Activated naive CD8-positive, alpha-beta T cell treated with anti-CD3 and anti-CD28 coated beads, Interleukin-2, amount 10 ng/mL, durations not matched to agents 7 days and 5 days (primary cell): Measurements from ENCODE around the gene CHEK2. TPM values are rescaled to one million over a fixed set of nuclear protein-coding genes. Genes with fewer than 3 reads are reported as not detected.

Experiments used
- ATAC-seq: fragments of 150-1000 bp; cut with Tn5 transposase; one replicate; pipeline ENCODE4 v1.10.0; 2021; ENCODE audit warnings: low read depth, moderate library complexity
- POLR2A ChIA-PET: fragments of 350-600 bp; sonication (Branson Sonifier 250); formaldehyde crosslinking; loops from one replicate; lab custom pipeline; 2021; ENCODE audit warnings: antibody characterized with exemption; lab: Charles Lee
- DNase-seq: peaks from one replicate; pipeline ENCODE4 v3.0.0; 2021
- H3K27ac Mint-ChIP-seq: one replicate; pipeline ENCODE4 v1.8.0; 2022; ENCODE audit warnings: mild to moderate bottlenecking, mixed read lengths
- H3K27me3 Mint-ChIP-seq: one replicate; pipeline ENCODE4 v1.8.0; 2022; ENCODE audit warnings: mild to moderate bottlenecking, moderate library complexity, mixed read lengths
- H3K36me3 Mint-ChIP-seq: one replicate; pipeline ENCODE4 v1.8.0; 2021; ENCODE audit warnings: mild to moderate bottlenecking, mixed read lengths
- H3K4me1 Mint-ChIP-seq: one replicate; pipeline ENCODE4 v1.8.0; 2021; ENCODE audit warnings: mixed read lengths
- H3K4me3 Mint-ChIP-seq: one replicate; pipeline ENCODE4 v1.8.0; 2022; ENCODE audit warnings: mild to moderate bottlenecking, moderate library complexity, mixed read lengths
- H3K9me3 Mint-ChIP-seq: one replicate; pipeline ENCODE4 v1.8.0; 2021; ENCODE audit warnings: mixed read lengths
- total RNA-seq, 2 experiments: library from RNA; stranded (reverse); gene quantifications; one replicate each; pipeline ENCODE4 v1.2.3, GENCODE V29; 2021

CHEK2 gene
- total RNA-seq, 2 experiments from 2014 or later, result 33.6 to 36.7 TPM

DNA sequence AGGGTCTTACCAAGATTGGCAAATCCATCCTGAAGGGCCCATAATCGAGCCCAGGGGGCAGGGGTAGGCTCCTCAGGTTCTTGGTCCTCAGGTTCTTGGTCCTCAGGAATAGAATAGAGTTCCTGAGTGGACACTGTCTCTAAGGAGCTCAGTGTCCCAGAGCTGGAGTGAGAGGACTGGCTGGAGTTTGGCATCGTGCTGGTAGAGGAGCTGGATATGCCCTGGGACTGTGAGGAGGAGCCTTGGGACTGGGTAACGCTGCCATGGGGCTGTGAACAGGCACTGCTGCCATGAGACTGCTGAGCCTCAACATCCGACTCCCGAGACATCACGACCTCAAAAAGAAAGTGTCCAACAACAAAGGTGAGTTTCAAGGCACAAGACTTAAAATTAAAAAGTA is 7.2 kb downstream of the CHEK2 start:
- Mint-ChIP-seq H3K4me1 (peaks cover 6% of the 10 kb centered on the region), H3K36me3 (peaks cover 14% of the 10 kb centered on the region), H3K27me3 (no peaks in the 10 kb centered on the region), H3K4me3 (no peak overlapping the region), H3K27ac (no peak overlapping the region), H3K9me3 (no peaks in the 10 kb centered on the region)
- POLR2A ChIA-PET, result interaction anchor here (0.6 kb wide), 1 partner anchor 16 kb away, joined by 6 read pairs; no protein-coding TSS in a partner anchor
- ATAC-seq, result no peak
- DNase-seq, result no peak

DNA sequence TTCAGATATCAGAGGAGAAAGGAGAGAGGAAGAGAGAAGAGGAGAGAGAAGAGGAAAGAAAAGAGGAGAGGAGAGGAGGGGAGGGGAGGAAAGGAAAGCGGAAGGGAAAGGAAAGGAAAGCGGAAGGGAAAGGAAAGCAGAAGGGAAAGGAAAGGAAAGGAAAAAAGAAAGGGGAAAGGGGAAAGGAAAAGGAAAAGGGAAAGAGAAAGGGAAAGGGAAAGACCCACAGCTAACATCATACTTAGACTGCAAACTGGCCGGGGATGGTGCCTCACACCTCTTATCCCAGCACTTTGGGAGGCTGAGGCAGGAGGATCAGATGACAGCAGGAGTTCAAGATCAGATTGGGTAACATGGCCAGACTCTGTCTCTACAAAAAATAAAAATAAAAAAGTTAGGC is 11.4 kb downstream of the CHEK2 start:
- H3K27ac Mint-ChIP-seq, result no peak overlapping the region
- no peak overlapping the region for H3K4me3 Mint-ChIP-seq
- POLR2A ChIA-PET, result no interaction called here
- peaks cover 10% of the 10 kb centered on the region for H3K4me1 Mint-ChIP-seq
- no peaks in the 10 kb centered on the region for H3K27me3 Mint-ChIP-seq
- H3K36me3 Mint-ChIP-seq, result peaks cover 26% of the 10 kb centered on the region
- ATAC-seq, result no peak
- no peaks in the 10 kb centered on the region for H3K9me3 Mint-ChIP-seq
- DNase-seq, result no peak

DNA sequence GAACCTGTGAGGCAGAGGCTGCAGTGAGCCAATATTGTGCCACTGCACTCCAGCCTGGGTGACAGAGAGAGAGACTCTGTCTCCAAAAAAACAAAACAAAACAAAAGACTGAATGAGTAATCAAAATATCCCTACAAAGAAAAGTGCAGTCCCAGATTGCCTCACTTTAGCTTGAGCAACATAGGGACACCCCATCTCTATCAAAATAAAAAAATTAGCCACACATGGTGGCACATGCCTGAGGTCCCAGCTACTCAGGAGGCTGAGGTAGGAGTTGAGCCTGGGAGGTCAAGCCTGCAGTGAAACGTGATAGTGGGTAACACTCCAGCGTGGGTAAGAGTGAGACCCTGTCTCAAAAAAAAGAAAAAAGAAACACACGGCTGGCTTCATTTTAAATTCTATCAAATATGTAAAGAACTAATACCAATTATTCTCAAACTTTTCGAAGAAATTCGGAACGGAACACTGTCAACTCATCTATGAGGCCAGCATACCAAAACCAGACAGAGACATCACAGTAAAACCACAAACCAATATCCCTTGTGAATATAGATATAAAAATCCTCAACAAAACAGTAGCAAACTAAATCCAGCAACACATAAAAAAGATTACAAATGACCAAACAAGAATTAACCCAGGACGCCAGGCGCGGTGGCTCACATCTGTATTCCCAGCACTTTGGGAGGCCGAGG is 12.9 kb downstream of the CHEK2 start:
- no peak overlapping the region for H3K27ac Mint-ChIP-seq
- H3K9me3 Mint-ChIP-seq, result no peaks in the 10 kb centered on the region
- no peaks in the 10 kb centered on the region for H3K27me3 Mint-ChIP-seq
- ATAC-seq, result no peak
- H3K4me1 Mint-ChIP-seq, result peaks cover 10% of the 10 kb centered on the region
- POLR2A ChIA-PET, result no interaction called here
- peaks cover 38% of the 10 kb centered on the region for H3K36me3 Mint-ChIP-seq
- no peak for DNase-seq
- H3K4me3 Mint-ChIP-seq, result no peak overlapping the region

DNA sequence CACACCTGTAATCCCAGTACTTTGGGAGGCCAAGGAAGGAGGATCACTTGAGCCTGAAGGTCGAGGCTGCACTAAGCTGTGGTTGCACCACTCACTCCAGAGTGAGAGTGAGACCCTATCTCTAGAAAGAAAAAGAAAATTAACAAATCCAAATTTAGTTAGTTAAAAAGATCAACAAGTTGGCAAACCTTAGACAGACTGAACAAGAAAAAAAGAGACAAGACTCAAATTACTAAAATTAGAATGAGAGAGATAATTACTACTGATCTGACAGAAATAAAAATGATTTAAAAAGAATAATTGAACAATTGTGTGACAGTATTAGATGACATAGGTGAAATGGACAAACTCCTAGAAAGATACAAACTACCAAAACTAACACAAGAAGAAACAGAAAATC is 13.6 kb downstream of the CHEK2 start:
- Mint-ChIP-seq H3K27me3 (no peaks in the 10 kb centered on the region), H3K36me3 (peaks cover 40% of the 10 kb centered on the region), H3K9me3 (no peaks in the 10 kb centered on the region), H3K4me3 (no peak overlapping the region), H3K27ac (no peak overlapping the region), H3K4me1 (peaks cover 10% of the 10 kb centered on the region)
- DNase-seq (no peak), ATAC-seq (no peak)
- POLR2A ChIA-PET, result no interaction called here

DNA sequence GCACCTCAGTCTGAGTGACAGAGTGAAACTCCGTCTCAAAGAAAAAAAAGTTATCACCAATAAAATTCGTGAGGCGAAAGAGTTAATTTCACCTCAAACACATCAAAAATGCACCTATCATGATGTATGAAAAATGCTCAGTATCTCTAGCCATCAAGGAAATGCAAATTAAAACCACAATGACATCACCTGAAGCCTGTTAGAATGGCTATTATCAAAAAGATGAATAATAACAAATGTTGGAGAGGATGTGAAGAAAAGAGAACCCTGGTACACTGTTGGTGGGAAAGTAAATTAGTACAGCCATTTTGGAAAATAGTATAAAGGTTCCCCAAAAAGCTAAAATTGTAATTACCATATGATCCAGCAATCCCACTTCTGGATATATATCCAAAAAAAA is 23.6 kb downstream of the CHEK2 start:
- Mint-ChIP-seq H3K4me3 (no peak overlapping the region), H3K4me1 (peaks cover 18% of the 10 kb centered on the region), H3K27ac (no peak overlapping the region), H3K9me3 (no peaks in the 10 kb centered on the region), H3K27me3 (no peaks in the 10 kb centered on the region), H3K36me3 (peaks cover 35% of the 10 kb centered on the region)
- POLR2A ChIA-PET, result no interaction called here
- ATAC-seq (no peak), DNase-seq (no peak)

DNA sequence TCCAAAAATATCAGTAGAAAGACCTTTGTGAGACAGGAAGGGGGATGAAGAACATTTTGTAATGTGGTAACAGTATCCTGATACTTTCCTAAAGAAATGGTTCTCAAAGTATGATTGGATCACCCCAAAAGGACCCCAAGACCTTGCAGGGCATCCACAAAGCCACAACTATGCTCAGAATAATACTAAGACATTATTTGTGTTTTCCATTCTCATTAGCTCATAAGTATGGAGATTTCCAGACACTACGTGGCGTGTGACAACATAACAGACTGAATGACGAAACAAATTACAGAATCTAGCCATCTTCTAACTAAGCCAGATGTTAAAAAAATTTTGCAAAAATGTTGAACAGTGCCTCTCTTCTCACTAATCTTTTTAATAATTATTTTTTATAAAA is 24.9 kb downstream of the CHEK2 start:
- DNase-seq, result no peak
- Mint-ChIP-seq H3K4me3 (no peak overlapping the region), H3K4me1 (peaks cover 23% of the 10 kb centered on the region), H3K27ac (no peak overlapping the region), H3K27me3 (no peaks in the 10 kb centered on the region), H3K9me3 (no peaks in the 10 kb centered on the region), H3K36me3 (peaks cover 43% of the 10 kb centered on the region)
- ATAC-seq, result no peak
- POLR2A ChIA-PET, result no interaction called here

DNA sequence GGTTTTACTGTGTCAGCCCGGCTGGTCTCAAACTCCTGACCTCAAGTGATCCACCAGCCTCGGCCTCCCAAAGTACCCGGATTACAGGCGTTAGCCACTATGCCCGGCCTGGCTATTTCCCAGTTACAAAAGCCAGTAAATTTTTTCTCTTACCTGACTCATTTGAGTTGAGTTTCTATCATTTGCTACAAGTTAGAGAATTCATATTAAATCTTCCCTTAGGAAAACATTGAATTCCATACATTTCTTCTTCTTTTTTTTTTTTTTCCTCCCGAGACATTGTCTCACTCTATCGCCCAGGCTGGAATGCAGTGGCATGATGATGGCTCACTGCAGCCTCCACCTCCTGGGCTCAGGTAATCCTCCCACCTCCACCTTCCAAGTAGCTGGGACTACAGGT is 26.0 kb downstream of the CHEK2 start:
- ATAC-seq (no peak), DNase-seq (no peak)
- Mint-ChIP-seq H3K4me3 (no peak overlapping the region), H3K9me3 (no peaks in the 10 kb centered on the region), H3K36me3 (peaks cover 47% of the 10 kb centered on the region), H3K27ac (no peak overlapping the region), H3K27me3 (no peaks in the 10 kb centered on the region), H3K4me1 (peaks cover 25% of the 10 kb centered on the region)
- POLR2A ChIA-PET, result no interaction called here

DNA sequence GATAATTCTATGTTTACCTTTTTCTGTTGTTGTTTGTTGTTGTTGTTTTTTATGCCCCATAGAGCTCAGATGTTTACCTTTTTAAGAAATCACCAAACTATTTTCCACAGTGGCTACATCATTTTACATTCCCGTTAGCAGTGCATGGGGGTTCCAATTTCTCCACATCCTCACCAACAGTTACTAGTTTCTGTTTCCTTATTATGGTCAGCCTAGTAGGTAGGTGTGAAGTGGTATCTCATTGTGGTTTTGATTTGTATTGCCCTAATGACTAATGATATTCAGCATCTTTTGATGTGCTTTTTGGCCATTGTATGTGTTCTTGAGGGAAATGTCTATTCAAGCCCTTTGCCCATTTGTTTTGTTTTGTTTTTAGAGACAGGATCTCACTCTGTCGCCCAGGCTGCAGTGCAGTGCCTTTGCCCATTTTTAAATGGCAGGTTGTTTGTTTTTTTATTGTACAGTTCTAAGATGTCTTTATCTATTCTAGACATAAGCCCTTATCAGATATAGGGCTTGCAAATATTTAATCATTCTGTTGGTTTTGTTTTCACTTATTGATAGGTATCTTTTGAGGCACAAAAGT is 27.5 kb downstream of the CHEK2 start:
- Mint-ChIP-seq H3K9me3 (no peaks in the 10 kb centered on the region), H3K27ac (no peak overlapping the region), H3K4me3 (no peak overlapping the region), H3K36me3 (peaks cover 45% of the 10 kb centered on the region), H3K27me3 (no peaks in the 10 kb centered on the region), H3K4me1 (peaks cover 25% of the 10 kb centered on the region)
- POLR2A ChIA-PET, result no interaction called here
- ATAC-seq, result no peak
- DNase-seq, result no peak

DNA sequence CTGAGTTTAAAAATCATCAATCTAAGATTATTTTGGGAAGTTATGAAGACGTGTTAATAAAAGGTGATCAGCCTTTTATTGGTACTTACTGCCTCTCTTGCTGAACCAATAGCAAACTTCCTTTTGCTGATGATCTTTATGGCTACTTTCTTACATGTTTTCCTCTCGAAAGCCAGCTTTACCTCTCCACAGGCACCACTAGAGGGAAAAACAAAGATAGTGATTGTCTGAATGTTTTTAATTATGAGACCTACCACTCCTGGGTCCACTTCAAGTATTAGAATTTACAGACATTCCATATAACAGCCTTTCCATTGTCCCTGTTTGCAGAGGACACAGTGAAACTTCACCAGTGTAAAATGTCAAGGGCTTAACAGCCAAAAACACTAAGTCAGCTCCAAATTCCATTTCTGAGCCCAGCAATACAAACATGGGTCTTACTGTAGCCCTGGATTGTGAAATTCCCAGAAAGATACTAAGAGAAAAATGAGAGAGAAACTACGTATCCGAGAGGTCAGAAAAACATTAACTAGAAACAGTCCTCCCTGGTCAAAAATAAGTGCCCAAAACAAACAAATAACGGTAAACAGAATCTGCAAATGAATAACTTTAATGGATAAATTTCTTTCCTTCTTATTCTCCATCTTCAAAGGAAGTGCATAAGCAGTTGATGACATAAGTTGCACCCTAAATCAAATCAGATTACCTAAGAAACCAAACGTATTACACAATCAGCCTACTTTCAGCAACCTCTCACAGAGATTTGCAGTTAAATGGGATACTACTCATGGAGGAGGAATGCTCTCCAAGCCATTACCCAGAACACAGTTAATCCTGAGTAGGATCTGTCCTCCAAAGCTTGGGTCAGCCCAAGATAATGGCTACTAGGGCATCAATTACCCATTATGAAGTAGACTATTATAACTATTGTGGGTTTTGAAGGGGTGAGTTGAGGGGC is 29.5 kb downstream of the CHEK2 start:
- no peak overlapping the region for H3K4me3 Mint-ChIP-seq
- H3K4me1 Mint-ChIP-seq, result peaks cover 19% of the 10 kb centered on the region
- POLR2A ChIA-PET, result no interaction called here
- ATAC-seq (no peak), DNase-seq (no peak)
- no peaks in the 10 kb centered on the region for H3K27me3 Mint-ChIP-seq
- H3K27ac Mint-ChIP-seq, result no peak overlapping the region
- no peaks in the 10 kb centered on the region for H3K9me3 Mint-ChIP-seq
- H3K36me3 Mint-ChIP-seq, result peaks cover 46% of the 10 kb centered on the region

DNA sequence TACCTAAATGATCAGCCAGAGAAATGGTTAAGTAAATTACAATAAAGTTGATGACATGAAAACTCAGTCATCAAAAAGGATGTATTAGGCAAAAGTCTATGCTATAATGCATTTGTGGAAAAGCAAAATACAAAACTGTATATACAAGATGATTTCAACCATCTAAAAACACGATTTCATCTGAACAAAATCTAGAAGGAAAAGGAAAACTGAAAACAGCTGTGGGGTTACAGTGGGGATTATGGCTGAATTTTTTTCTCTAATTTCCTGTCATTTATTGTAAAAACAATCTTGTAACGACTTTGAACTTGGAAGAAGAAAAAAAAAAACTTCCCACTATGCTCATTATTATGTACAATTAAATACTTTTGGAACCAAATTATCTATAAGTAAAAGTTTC is 30.3 kb downstream of the CHEK2 start:
- DNase-seq (no peak), ATAC-seq (no peak)
- Mint-ChIP-seq H3K27me3 (no peaks in the 10 kb centered on the region), H3K4me3 (no peak overlapping the region), H3K4me1 (peaks cover 19% of the 10 kb centered on the region), H3K27ac (no peak overlapping the region), H3K9me3 (no peaks in the 10 kb centered on the region), H3K36me3 (peaks cover 49% of the 10 kb centered on the region)
- POLR2A ChIA-PET, result no interaction called here

DNA sequence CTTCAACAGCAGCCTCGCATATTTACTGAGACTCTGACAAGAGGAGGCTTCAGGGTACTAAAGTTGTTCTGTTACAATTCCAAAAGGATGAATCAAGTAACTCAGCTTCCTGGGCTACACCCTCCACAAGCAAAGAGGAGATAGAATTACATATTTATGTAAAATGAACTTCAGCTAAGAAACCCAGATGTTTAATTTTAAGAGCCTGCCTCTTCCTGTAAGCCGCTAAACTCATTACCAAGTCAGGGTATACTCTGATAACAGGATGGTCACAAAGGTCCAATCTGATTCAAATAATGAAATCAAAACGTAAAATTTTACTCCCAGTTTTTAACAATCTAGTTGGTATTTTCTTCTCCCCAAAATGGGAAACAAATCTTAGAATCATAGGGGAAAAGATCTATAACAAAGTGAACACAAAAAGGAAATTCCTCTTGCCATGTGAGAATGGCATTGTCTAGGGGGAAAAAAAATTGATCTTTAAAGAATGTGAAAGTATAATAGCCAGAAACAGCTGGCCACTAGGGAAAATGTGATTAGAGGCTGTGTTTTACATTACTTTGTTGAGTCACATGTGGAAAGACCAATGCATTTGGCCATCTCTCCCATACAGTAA is 30.9 kb downstream of the CHEK2 start:
- DNase-seq (no peak), ATAC-seq (no peak)
- H3K27me3 Mint-ChIP-seq, result no peaks in the 10 kb centered on the region
- H3K27ac Mint-ChIP-seq, result no peak overlapping the region
- peaks cover 19% of the 10 kb centered on the region for H3K4me1 Mint-ChIP-seq
- peaks cover 53% of the 10 kb centered on the region for H3K36me3 Mint-ChIP-seq
- H3K9me3 Mint-ChIP-seq, result no peaks in the 10 kb centered on the region
- no peak overlapping the region for H3K4me3 Mint-ChIP-seq
- POLR2A ChIA-PET, result interaction anchor here (1.2 kb wide), 1 partner anchor 9 kb away, joined by 4 read pairs; no protein-coding TSS in a partner anchor

DNA sequence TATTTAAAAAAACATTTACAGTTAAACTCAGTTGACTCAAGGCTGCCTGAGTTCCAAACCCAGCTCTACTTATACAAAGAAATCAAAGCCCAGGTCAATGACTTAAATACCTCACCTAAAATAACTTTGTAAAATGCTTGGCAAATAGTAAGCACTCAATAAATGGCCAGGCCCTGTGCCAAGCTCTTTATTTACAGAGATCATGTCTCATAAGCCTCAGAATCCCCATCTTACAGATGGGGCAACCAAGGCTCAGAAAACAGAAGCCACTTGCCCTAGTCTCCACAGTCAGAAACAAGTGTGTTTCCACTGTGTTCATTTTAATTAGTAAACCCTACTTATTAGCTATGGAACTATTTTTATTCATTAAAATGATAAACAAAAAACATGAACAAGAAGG is 31.5 kb downstream of the CHEK2 start:
- no peaks in the 10 kb centered on the region for H3K9me3 Mint-ChIP-seq
- no peak overlapping the region for H3K4me3 Mint-ChIP-seq
- no peak for ATAC-seq
- peaks cover 19% of the 10 kb centered on the region for H3K4me1 Mint-ChIP-seq
- H3K27ac Mint-ChIP-seq, result no peak overlapping the region
- no peaks in the 10 kb centered on the region for H3K27me3 Mint-ChIP-seq
- DNase-seq, result no peak
- peaks cover 52% of the 10 kb centered on the region for H3K36me3 Mint-ChIP-seq
- POLR2A ChIA-PET, result interaction anchor here (0.6 to 1.2 kb wide), 2 partner anchors 8 to 1788 kb away, joined by 4 to 8 read pairs; no protein-coding TSS in a partner anchor

DNA sequence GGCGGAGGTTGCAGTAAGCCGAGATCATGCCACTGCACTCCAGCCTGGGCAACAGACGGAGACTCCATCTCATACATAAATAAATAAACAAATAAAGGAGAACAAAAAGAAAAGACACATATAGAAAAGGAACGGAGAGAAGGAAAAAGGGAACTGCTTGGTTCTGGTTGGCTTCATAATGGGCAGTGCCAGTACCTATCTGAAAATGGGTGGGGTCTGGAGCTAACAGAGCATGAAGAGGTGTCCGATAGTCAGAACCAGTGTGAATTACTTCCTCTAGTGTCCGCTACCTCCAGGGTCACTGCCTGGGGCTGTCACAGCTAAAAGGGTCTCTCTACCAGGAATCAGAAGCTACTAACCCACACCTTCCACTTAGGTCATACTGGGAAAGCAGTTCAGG is 34.8 kb downstream of the CHEK2 start:
- Mint-ChIP-seq H3K27ac (no peak overlapping the region), H3K9me3 (no peaks in the 10 kb centered on the region), H3K4me3 (no peak overlapping the region), H3K27me3 (no peaks in the 10 kb centered on the region), H3K36me3 (peaks cover 47% of the 10 kb centered on the region), H3K4me1 (peaks cover 2% of the 10 kb centered on the region)
- DNase-seq, result no peak
- ATAC-seq, result no peak
- POLR2A ChIA-PET, result no interaction called here
